Measurements from ENCODE around the gene FGD2.

FGD2 gene

GRCh38 chr6:37068356-37069270 is 63.2 kb downstream of the FGD2 start:
- Histone ChIP-seq H3K36me3 (ENCODE audit: control insufficient read depth, insufficient read depth, low read length) (no peaks in the 10 kb centered on the region), H3K4me1 (ENCODE audit: control insufficient read depth, insufficient read depth, low read length, poor library complexity, severe bottlenecking) (peaks cover 12% of the 10 kb centered on the region), H3K4me3 (ENCODE audit: extremely low read depth, insufficient read depth, low read length, poor library complexity, severe bottlenecking) (no peak overlapping the region), H3K27ac (ENCODE audit: low read depth, low read length, severe bottlenecking) (no peak overlapping the region), H3K9me3 (ENCODE audit: control insufficient read depth, low read length) (no peaks in the 10 kb centered on the region)
- WGBS, 2 experiments (ENCODE audit: insufficient coverage in 2 of 2) = 91 to 93% methylated on average over 17 of the region's 17 CpGs

- no peak overlapping the region for H3K4me3 ChIP-seq (ENCODE audit: extremely low read depth, insufficient read depth, low read length, poor library complexity, severe bottlenecking)
- H3K27ac ChIP-seq (ENCODE audit: low read depth, low read length, severe bottlenecking) = no peak overlapping the region
- H3K4me1 ChIP-seq (ENCODE audit: control insufficient read depth, insufficient read depth, low read length, poor library complexity, severe bottlenecking) = peaks cover 12% of the 10 kb centered on the region
- H3K9me3 ChIP-seq (ENCODE audit: control insufficient read depth, low read length) = no peaks in the 10 kb centered on the region
- WGBS, 2 experiments (ENCODE audit: insufficient coverage in 2 of 2) = 75 to 77% methylated on average over 4 of the region's 5 CpGs
- H3K36me3 ChIP-seq (ENCODE audit: control insufficient read depth, insufficient read depth, low read length) = no peaks in the 10 kb centered on the region
These were observed 64.2 kb downstream of the FGD2 start for GRCh38 chr6:37069639-37070038.

GRCh38 chr6:37072526-37072925 is 67.1 kb downstream of the FGD2 start:
- H3K36me3 ChIP-seq (ENCODE audit: control insufficient read depth, insufficient read depth, low read length) = no peaks in the 10 kb centered on the region
- peak overlapping the region; percentile 5 for H3K27ac ChIP-seq (ENCODE audit: low read depth, low read length, severe bottlenecking)
- H3K9me3 ChIP-seq (ENCODE audit: control insufficient read depth, low read length) = no peaks in the 10 kb centered on the region
- WGBS, 2 experiments (ENCODE audit: insufficient coverage in 2 of 2) = 81 to 86% methylated on average over 3 of the region's 5 CpGs
- H3K4me3 ChIP-seq (ENCODE audit: extremely low read depth, insufficient read depth, low read length, poor library complexity, severe bottlenecking) = no peak overlapping the region
- peaks cover 12% of the 10 kb centered on the region for H3K4me1 ChIP-seq (ENCODE audit: control insufficient read depth, insufficient read depth, low read length, poor library complexity, severe bottlenecking)

- Histone ChIP-seq H3K4me3 (ENCODE audit: extremely low read depth, insufficient read depth, low read length, poor library complexity, severe bottlenecking) (no peak overlapping the region), H3K4me1 (ENCODE audit: control insufficient read depth, insufficient read depth, low read length, poor library complexity, severe bottlenecking) (peaks cover 14% of the 10 kb centered on the region), H3K27ac (ENCODE audit: low read depth, low read length, severe bottlenecking) (no peak overlapping the region), H3K9me3 (ENCODE audit: control insufficient read depth, low read length) (no peaks in the 10 kb centered on the region), H3K36me3 (ENCODE audit: control insufficient read depth, insufficient read depth, low read length) (no peaks in the 10 kb centered on the region)
- WGBS, 2 experiments (ENCODE audit: insufficient coverage in 2 of 2) = 92 to 94% methylated on average over 6 to 11 of the region's 12 CpGs
These were observed 68.8 kb downstream of the FGD2 start for GRCh38 chr6:37074053-37074827.

GRCh38 chr6:37077191-37077904 is 71.9 kb downstream of the FGD2 start:
- H3K36me3 ChIP-seq (ENCODE audit: control insufficient read depth, insufficient read depth, low read length) = no peaks in the 10 kb centered on the region
- WGBS, 2 experiments (ENCODE audit: insufficient coverage in 2 of 2) = 78 to 84% methylated on average over 8 to 11 of the region's 11 CpGs
- H3K27ac ChIP-seq (ENCODE audit: low read depth, low read length, severe bottlenecking) = peak overlapping the region; percentile 0
- peaks cover 11% of the 10 kb centered on the region for H3K4me1 ChIP-seq (ENCODE audit: control insufficient read depth, insufficient read depth, low read length, poor library complexity, severe bottlenecking)
- H3K9me3 ChIP-seq (ENCODE audit: control insufficient read depth, low read length) = no peaks in the 10 kb centered on the region
- H3K4me3 ChIP-seq (ENCODE audit: extremely low read depth, insufficient read depth, low read length, poor library complexity, severe bottlenecking) = no peak overlapping the region

- 64 to 68% methylated on average over 3 to 12 of the region's 12 CpGs for WGBS, 2 experiments (ENCODE audit: insufficient coverage in 2 of 2)
- Histone ChIP-seq H3K36me3 (ENCODE audit: control insufficient read depth, insufficient read depth, low read length) (no peaks in the 10 kb centered on the region), H3K4me3 (ENCODE audit: extremely low read depth, insufficient read depth, low read length, poor library complexity, severe bottlenecking) (no peak overlapping the region), H3K4me1 (ENCODE audit: control insufficient read depth, insufficient read depth, low read length, poor library complexity, severe bottlenecking) (peaks cover 6% of the 10 kb centered on the region), H3K27ac (ENCODE audit: low read depth, low read length, severe bottlenecking) (peak overlapping the region; percentile 0), H3K9me3 (ENCODE audit: control insufficient read depth, low read length) (no peaks in the 10 kb centered on the region)
These were observed 72.4 kb downstream of the FGD2 start for GRCh38 chr6:37077905-37078296.

Data from mesodermal cell (in vitro differentiated cells).